RWPE2 (cell line): ENCODE measurements around the gene IL1RAPL2.

Experiments used
- ATAC-seq: fragments of 200-7000 bp; cut with Tn5 transposase; 3 replicates; pipeline ENCODE4 v1.9.1; 2021; ENCODE audit warnings: low read depth
- DNase-seq: peaks from one replicate; pipeline ENCODE4 v3.0.0-alpha.2; 2020; ENCODE audit warnings: low spot score
- H3K27ac ChIP-seq: fragments of 450-650 bp; 2 replicates; pipeline ENCODE4 v1.5.1; 2017; ENCODE audit warnings: mild to moderate bottlenecking; ENCODE audit not compliant: poor library complexity, severe bottlenecking
- H3K27me3 ChIP-seq: fragments of 250-450 bp; sonication (Bioruptor Pico); 2 replicates; pipeline ENCODE4 v1.5.1; 2021; ENCODE audit warnings: mild to moderate bottlenecking, moderate library complexity; ENCODE audit not compliant: insufficient read depth, poor library complexity, severe bottlenecking
- H3K36me3 ChIP-seq: fragments of 250-450 bp; sonication (Bioruptor Pico); 2 replicates; pipeline ENCODE4 v1.5.1; 2020; ENCODE audit warnings: low read depth, mild to moderate bottlenecking, moderate library complexity
- H3K4me1 ChIP-seq: fragments of 250-450 bp; sonication (Bioruptor Pico); 2 replicates; pipeline ENCODE4 v1.5.1; 2021; ENCODE audit warnings: mild to moderate bottlenecking, moderate library complexity; ENCODE audit not compliant: insufficient read depth, poor library complexity, severe bottlenecking
- H3K4me3 ChIP-seq: fragments of 250-450 bp; sonication (Bioruptor Pico); 2 replicates; pipeline ENCODE4 v1.5.1; 2021; ENCODE audit warnings: mild to moderate bottlenecking, moderate library complexity; ENCODE audit not compliant: severe bottlenecking
- H3K9me3 ChIP-seq: fragments of 250-450 bp; sonication (Bioruptor Pico); 2 replicates; pipeline ENCODE4 v1.5.1; 2021; ENCODE audit warnings: mild to moderate bottlenecking, moderate library complexity; ENCODE audit not compliant: severe bottlenecking
- TF ChIP-seq, protein P1 (sequence below): fragments of 450-650 bp; IDR thresholded peaks from one replicate; pipeline ENCODE4 v1.5.1; 2017; ENCODE audit warnings: mild to moderate bottlenecking, moderate library complexity; ENCODE audit not compliant: poor library complexity, severe bottlenecking

The IL1RAPL2 gene

DNA sequence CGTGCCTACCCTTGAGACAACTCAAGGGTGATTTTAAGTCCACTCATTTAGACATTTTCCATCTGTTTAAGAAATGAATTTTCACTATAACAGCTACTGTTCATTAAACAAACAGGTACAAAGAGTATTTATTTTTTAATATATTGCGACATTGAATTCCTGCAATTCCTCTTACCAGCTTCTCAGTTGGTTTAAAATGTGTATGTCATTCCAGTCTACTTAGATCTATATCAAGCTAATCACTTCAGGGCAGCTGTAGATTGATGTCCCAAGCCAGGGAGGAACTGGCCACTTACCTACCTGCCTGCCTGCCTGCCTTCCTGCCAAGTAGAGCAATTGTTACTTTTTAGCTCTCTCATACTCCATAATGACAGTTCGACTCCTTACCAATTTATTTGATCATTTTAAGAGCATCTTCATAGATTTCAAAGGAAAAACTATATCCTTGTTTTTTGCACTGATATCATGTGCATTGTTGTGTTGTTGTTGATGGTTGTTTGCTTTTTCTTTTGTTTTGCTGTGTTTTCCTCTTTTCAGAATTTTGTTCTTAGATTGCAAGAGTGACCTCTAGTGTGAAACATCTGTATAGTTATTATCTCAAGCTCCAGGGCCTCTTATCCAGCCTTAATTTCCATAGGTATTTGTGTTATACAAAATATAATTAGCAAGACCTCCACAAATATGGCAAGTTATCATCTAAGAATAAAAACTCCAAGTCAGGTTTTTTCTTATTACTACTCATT is 1135.5 kb downstream of the IL1RAPL2 start:
- Histone ChIP-seq H3K27me3 (no peaks in the 10 kb centered on the region), H3K4me3 (no peak overlapping the region), H3K36me3 (no peaks in the 10 kb centered on the region), H3K4me1 (peaks cover 10% of the 10 kb centered on the region), H3K9me3 (no peaks in the 10 kb centered on the region), H3K27ac (peak overlapping the region; percentile 4)
- peak; percentile 83; the same call in 2 of the 3 replicates for ATAC-seq
- TF ChIP-seq, protein P1, sequence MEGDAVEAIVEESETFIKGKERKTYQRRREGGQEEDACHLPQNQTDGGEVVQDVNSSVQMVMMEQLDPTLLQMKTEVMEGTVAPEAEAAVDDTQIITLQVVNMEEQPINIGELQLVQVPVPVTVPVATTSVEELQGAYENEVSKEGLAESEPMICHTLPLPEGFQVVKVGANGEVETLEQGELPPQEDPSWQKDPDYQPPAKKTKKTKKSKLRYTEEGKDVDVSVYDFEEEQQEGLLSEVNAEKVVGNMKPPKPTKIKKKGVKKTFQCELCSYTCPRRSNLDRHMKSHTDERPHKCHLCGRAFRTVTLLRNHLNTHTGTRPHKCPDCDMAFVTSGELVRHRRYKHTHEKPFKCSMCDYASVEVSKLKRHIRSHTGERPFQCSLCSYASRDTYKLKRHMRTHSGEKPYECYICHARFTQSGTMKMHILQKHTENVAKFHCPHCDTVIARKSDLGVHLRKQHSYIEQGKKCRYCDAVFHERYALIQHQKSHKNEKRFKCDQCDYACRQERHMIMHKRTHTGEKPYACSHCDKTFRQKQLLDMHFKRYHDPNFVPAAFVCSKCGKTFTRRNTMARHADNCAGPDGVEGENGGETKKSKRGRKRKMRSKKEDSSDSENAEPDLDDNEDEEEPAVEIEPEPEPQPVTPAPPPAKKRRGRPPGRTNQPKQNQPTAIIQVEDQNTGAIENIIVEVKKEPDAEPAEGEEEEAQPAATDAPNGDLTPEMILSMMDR = peak; percentile 40
- DNase-seq = no peak

DNA sequence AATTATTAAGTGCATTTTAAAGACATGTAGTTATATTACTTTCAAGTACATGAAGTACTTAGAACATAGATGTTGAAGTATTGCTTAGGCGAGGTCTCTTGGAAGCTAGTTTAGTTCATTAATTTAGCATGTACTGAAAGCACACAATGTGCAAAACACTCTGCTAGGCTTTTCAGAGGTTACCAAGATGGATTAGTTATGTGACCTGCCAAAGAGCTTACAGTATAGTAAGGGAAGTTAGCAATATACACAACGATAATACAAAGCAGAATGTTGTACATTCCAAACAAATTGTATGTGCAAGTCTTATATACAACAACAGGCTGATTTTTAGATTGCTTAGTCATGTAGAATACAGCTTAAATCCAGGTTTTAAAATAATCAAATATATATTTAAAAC is 1137.9 kb downstream of the IL1RAPL2 start:
- H3K4me1 ChIP-seq = peaks cover 10% of the 10 kb centered on the region
- H3K27me3 ChIP-seq = no peaks in the 10 kb centered on the region
- no peak overlapping the region for H3K4me3 ChIP-seq
- no peaks in the 10 kb centered on the region for H3K36me3 ChIP-seq
- DNase-seq = no peak
- TF ChIP-seq, protein P1 = no peak
- H3K27ac ChIP-seq = no peak overlapping the region
- no peaks in the 10 kb centered on the region for H3K9me3 ChIP-seq
- no peak for ATAC-seq

DNA sequence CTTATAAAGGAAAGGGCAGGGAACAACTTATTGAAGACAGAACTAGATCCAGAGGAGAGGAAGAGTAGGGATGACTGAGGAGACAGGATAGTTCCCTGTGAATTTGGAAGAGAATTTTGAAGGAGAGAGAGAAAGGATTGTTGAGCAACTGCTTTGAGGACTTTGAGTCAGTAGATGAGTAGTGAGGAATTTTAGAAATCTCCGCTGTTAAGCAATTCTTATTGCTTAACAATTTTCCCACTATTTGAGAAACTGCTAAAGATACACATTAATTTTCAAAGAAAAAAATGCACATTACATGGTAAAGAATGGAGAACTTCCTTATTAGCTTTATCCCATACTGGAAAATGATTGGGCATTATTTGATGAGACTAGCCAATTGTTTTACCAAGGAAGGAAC is 1140.0 kb downstream of the IL1RAPL2 start:
- TF ChIP-seq, protein P1 = no peak
- H3K27me3 ChIP-seq = no peaks in the 10 kb centered on the region
- no peaks in the 10 kb centered on the region for H3K36me3 ChIP-seq
- H3K27ac ChIP-seq = no peak overlapping the region
- H3K9me3 ChIP-seq = no peaks in the 10 kb centered on the region
- peak; percentile 31; the same call in 1 of the 3 replicates for ATAC-seq
- H3K4me1 ChIP-seq = peaks cover 10% of the 10 kb centered on the region
- H3K4me3 ChIP-seq = no peak overlapping the region
- no peak for DNase-seq

DNA sequence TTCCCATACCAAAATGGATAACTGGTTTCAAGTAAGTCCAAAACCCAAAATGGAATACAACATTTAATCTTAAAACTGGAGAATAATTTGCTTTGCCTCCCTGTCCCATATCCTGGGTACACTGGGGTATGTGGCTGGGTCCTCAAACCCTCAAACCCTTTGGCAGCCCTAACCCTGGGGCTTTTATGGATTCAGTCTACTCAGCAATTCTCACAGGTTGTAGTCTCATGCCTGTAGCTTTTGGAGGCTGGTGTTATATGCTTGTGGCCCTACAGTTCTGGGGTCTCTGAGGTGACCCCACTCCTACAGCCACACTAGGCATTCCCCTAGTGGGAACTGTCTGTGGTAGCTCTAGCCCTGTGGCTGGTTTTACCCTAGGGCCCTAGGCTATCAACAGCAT is 1145.8 kb downstream of the IL1RAPL2 start:
- Histone ChIP-seq H3K27ac (no peak overlapping the region), H3K4me3 (no peak overlapping the region), H3K4me1 (no peaks in the 10 kb centered on the region), H3K27me3 (no peaks in the 10 kb centered on the region), H3K9me3 (no peaks in the 10 kb centered on the region), H3K36me3 (no peaks in the 10 kb centered on the region)
- ATAC-seq (no peak), DNase-seq (no peak)
- TF ChIP-seq, protein P1 = no peak

DNA sequence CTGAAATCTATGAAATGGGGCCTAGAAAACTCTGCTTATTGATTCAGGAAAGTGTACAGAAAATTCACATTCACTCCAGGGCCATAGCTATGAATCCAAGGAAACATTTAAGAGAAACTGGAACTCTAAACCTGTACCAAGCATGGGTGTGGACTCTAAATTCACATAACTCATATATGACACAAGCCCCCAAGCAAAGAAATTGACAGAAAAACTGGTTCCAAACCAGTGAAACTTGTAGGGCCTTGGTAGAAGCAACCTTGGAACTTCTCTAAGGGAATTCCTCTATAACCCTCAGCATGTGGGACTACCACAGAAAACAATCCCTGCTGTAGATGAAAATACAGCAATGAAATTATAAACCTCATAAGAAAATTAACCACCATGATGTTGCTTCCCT is 1149.7 kb downstream of the IL1RAPL2 start:
- no peaks in the 10 kb centered on the region for H3K27me3 ChIP-seq
- no peaks in the 10 kb centered on the region for H3K36me3 ChIP-seq
- TF ChIP-seq, protein P1 = no peak
- ATAC-seq (no peak), DNase-seq (no peak)
- H3K9me3 ChIP-seq = no peaks in the 10 kb centered on the region
- H3K4me1 ChIP-seq = no peaks in the 10 kb centered on the region
- no peak overlapping the region for H3K27ac ChIP-seq
- H3K4me3 ChIP-seq = no peak overlapping the region
